Brain pericyte (primary cell): ENCODE results near the gene LMBRD2.

Experiments used
- DNase-seq: peaks from one replicate; pipeline ENCODE4 v3.0.0-alpha.2; 2012; ENCODE audit warnings: low read depth, low spot score

Gene LMBRD2

GRCh38 chr5:36049949-36050348 is 101.7 kb downstream of the LMBRD2 start:
- no peak for DNase-seq
